Placental pericyte (primary cell): Measurements from ENCODE around the gene MTRFR. TPM values are rescaled to one million over a fixed set of nuclear protein-coding genes. Genes with fewer than 3 reads are reported as not detected.

Source experiments
- small RNA-seq: library from RNA; depleted of rRNA; stranded (forward); fragments of <200 nt; gene quantifications from one replicate; pipeline ENCODE3, GENCODE V24; 2012; ENCODE audit warnings: low replicate concordance
- total RNA-seq: library from RNA; depleted of rRNA; stranded (reverse); fragments of >200 nt; gene quantifications from 2 replicates; pipeline ENCODE4 v1.2.3, GENCODE V29; 2012

The MTRFR gene
- total RNA-seq, result 7.9 and 12.5 TPM in 2 replicates

GRCh38 chr12:123232807-123233504, at the start of gene MTRFR, which contains the start of gene MPHOSPH9:
Gene MTRFR, plus strand, starts transcription at chr12:123233436. Its CDS starts 20,239 bp downstream, at chr12:123253675.
Gene MPHOSPH9, minus strand, starts transcription at chr12:123233141. Its CDS starts 2,777 bp downstream, at chr12:123230364.

Small RNAs within 50 kb of the gene (small RNA-seq; reads per million reads assigned to genes)
- not detected for gene RNA5SP375

Other genes with a start within 250 kb of the MTRFR start
- gene PITPNM2, start 82.3 kb upstream of the MTRFR start, total RNA-seq, result 4.6 and 5.7 TPM in 2 replicates
- 28.7 and 52.7 TPM in 2 replicates for gene MPHOSPH9, start 295 bp upstream of the MTRFR start, total RNA-seq
- gene CDK2AP1, start 38.4 kb downstream of the MTRFR start, total RNA-seq, result 83.4 and 228 TPM in 2 replicates
- 26.3 and 39.8 TPM in 2 replicates for gene SBNO1, start 131.4 kb downstream of the MTRFR start, total RNA-seq
- 50.6 and 77.2 TPM in 2 replicates for gene KMT5A, start 150.7 kb downstream of the MTRFR start, total RNA-seq
- gene RILPL2, start 203.2 kb downstream of the MTRFR start, total RNA-seq, result 2.1 and 4.2 TPM in 2 replicates
- gene SNRNP35, start 224.7 kb downstream of the MTRFR start, total RNA-seq, result 6.6 and 15.5 TPM in 2 replicates